Neural cell (in vitro differentiated cells): Measurements from ENCODE around the gene ACBD6.

Source experiments
- CTCF ChIP-seq: fragments of 450-650 bp; IDR thresholded peaks from 2 replicates; pipeline ENCODE4 v1.5.1; 2014; ENCODE audit warnings: antibody characterized with exemption, mild to moderate bottlenecking, moderate library complexity; ENCODE audit not compliant: poor library complexity, severe bottlenecking
- MXI1 ChIP-seq: fragments of 450-650 bp; conservative IDR thresholded peaks from 2 replicates; pipeline ENCODE4 v1.6.1; 2014; ENCODE audit warnings: antibody characterized with exemption, mild to moderate bottlenecking; ENCODE audit not compliant: poor library complexity, severe bottlenecking
- POLR2AphosphoS5 ChIP-seq: IDR thresholded peaks from 2 replicates; pipeline ENCODE4 v1.6.1; 2012

- no peak for TF ChIP-seq CTCF
- TF ChIP-seq POLR2AphosphoS5, result no peak
- no peak for TF ChIP-seq MXI1
Measured at GRCh38 chr1:180363246-180363995, 139.0 kb downstream of the ACBD6 start.
